SK-N-MC (cell line): ENCODE data around the gene BFAR.

Experiments
- EZH2 ChIP-seq: fragments of 200-600 bp; sonication (generic); IDR thresholded peaks from one replicate; pipeline ENCODE4 v1.6.1; 2017; ENCODE audit warnings: antibody characterized with exemption
- POLR2AphosphoS5 ChIP-seq: IDR thresholded peaks from 2 replicates; pipeline ENCODE4 v1.6.1; 2012; ENCODE audit warnings: mild to moderate bottlenecking, low read depth, low read length, borderline replicate concordance

GRCh38 chr16:14600164-14600563, 32.6 kb upstream of the BFAR start:
- TF ChIP-seq EZH2, result no peak
- TF ChIP-seq POLR2AphosphoS5, result no peak
